DND-41 (cell line): ENCODE measurements around the gene KLRF2.

Experiments used
- ATAC-seq: fragments of 200-7000 bp; cut with Tn5 transposase; 3 replicates; pipeline ENCODE4 v1.9.1; 2021; ENCODE audit warnings: low read depth; ENCODE audit not compliant: insufficient read depth
- DNase-seq: peaks from one replicate; pipeline ENCODE4 v3.0.0-alpha.2; 2020
- H2AFZ ChIP-seq: 2 replicates; pipeline ENCODE4 v1.6.0; 2012; ENCODE audit warnings: low read depth, low read length
- H3K27ac ChIP-seq: 2 replicates; pipeline ENCODE4 v1.5.1; 2012; ENCODE audit warnings: low read length, inconsistent platforms
- H3K27me3 ChIP-seq: fragments of 200-600 bp; sonication (generic); 2 replicates; pipeline ENCODE4 v1.6.0; 2012; ENCODE audit warnings: low read length, mild to moderate bottlenecking, inconsistent platforms; ENCODE audit not compliant: insufficient read depth, poor library complexity
- H3K36me3 ChIP-seq: 2 replicates; pipeline ENCODE4 v1.5.1; 2012; ENCODE audit warnings: low read length, inconsistent platforms; ENCODE audit not compliant: insufficient read depth
- H3K4me1 ChIP-seq: 2 replicates; pipeline ENCODE4 v1.5.1; 2012; ENCODE audit warnings: mild to moderate bottlenecking, low read length; ENCODE audit not compliant: insufficient read depth
- H3K4me2 ChIP-seq: 2 replicates; pipeline ENCODE4 v1.6.0; 2012; ENCODE audit warnings: mild to moderate bottlenecking, moderate library complexity, low read length, inconsistent platforms; ENCODE audit not compliant: insufficient read depth
- H3K4me3 ChIP-seq, 2 experiments: fragments of 200-600 bp in 1 of 2; shearing (Covaris generic) in 1 of 2; 2 replicates each; pipeline ENCODE4 v1.5.1; 2012 to 2016; ENCODE audit warnings: inconsistent platforms in 2 of 2, low read length in 2 of 2, mild to moderate bottlenecking in 2 of 2, low read depth in 1 of 2, moderate library complexity in 1 of 2
- H3K79me2 ChIP-seq: 2 replicates; pipeline ENCODE4 v1.6.0; 2012; ENCODE audit warnings: low read length, inconsistent platforms; ENCODE audit not compliant: insufficient read depth
- H3K9ac ChIP-seq: 2 replicates; pipeline ENCODE4 v1.6.0; 2012; ENCODE audit warnings: low read depth, mild to moderate bottlenecking, inconsistent platforms, low read length, moderate library complexity
- H3K9me3 ChIP-seq: 2 replicates; pipeline ENCODE4 v1.5.1; 2012; ENCODE audit warnings: low read length, moderate library complexity, mild to moderate bottlenecking, inconsistent platforms; ENCODE audit not compliant: insufficient read depth, severe bottlenecking
- H4K20me1 ChIP-seq: 2 replicates; pipeline ENCODE4 v1.6.0; 2012; ENCODE audit warnings: low read length; ENCODE audit not compliant: insufficient read depth
- CTCF ChIP-seq: IDR thresholded peaks from 2 replicates; pipeline ENCODE4 v1.5.1; 2012; ENCODE audit warnings: borderline replicate concordance, low read length, moderate library complexity, mild to moderate bottlenecking; ENCODE audit not compliant: poor library complexity, severe bottlenecking; ENCODE audit errors: extremely low read depth
- EZH2 ChIP-seq: IDR thresholded peaks from 3 replicates; pipeline ENCODE4 v1.6.1; 2012; ENCODE audit warnings: borderline replicate concordance, low read depth, mild to moderate bottlenecking, moderate library complexity, low read length, inconsistent platforms; ENCODE audit not compliant: severe bottlenecking

The KLRF2 gene

GRCh38 chr12:9856894-9857293 lies 24.4 kb upstream of the KLRF2 start:
- no peak for DNase-seq
- Histone ChIP-seq H3K79me2 (peaks cover 26% of the 10 kb centered on the region), H3K4me1 (no peaks in the 10 kb centered on the region), H3K36me3 (peaks cover 34% of the 10 kb centered on the region; the same call in 1 of the 2 replicates), H4K20me1 (no peaks in the 10 kb centered on the region), H3K27me3 (no peaks in the 10 kb centered on the region), H3K27ac (no peak overlapping the region), H3K9me3 (no peaks in the 10 kb centered on the region), H2AFZ (no peak overlapping the region), H3K9ac (no peak overlapping the region), H3K4me2 (no peak overlapping the region), H3K4me3 (no peak overlapping the region)
- TF ChIP-seq EZH2 (no peak), CTCF (no peak)
- no peak for ATAC-seq

GRCh38 chr12:9858135-9858534 lies 23.2 kb upstream of the KLRF2 start:
- no peaks in the 10 kb centered on the region for H3K4me1 ChIP-seq
- no peak overlapping the region for H3K4me3 ChIP-seq
- ATAC-seq (no peak), DNase-seq (no peak)
- TF ChIP-seq EZH2 (no peak), CTCF (no peak)
- no peaks in the 10 kb centered on the region for H3K27me3 ChIP-seq
- no peaks in the 10 kb centered on the region for H3K9me3 ChIP-seq
- H2AFZ ChIP-seq = no peak overlapping the region
- H3K9ac ChIP-seq = no peak overlapping the region
- no peak overlapping the region for H3K4me2 ChIP-seq
- peaks cover 39% of the 10 kb centered on the region for H3K79me2 ChIP-seq
- H3K36me3 ChIP-seq = peaks cover 27% of the 10 kb centered on the region; the same call in 1 of the 2 replicates
- no peak overlapping the region for H3K27ac ChIP-seq
- H4K20me1 ChIP-seq = no peaks in the 10 kb centered on the region

- peak overlapping the region; percentile 21 for H2AFZ ChIP-seq
- TF ChIP-seq EZH2 = no peak
- no peak for TF ChIP-seq CTCF
- H3K9ac ChIP-seq = peak overlapping the region; percentile 67
Measured at GRCh38 chr12:9864913-9865675, 16.2 kb upstream of the KLRF2 start.

More at GRCh38 chr12:9864913-9865675, 16.2 kb upstream of the KLRF2 start:
- ATAC-seq (peak; percentile 58), DNase-seq (peak; percentile 40)
- no peaks in the 10 kb centered on the region for H4K20me1 ChIP-seq
- H3K27me3 ChIP-seq = no peaks in the 10 kb centered on the region
- peak overlapping the region; percentile 69 for H3K4me2 ChIP-seq
- no peaks in the 10 kb centered on the region for H3K36me3 ChIP-seq
- peak overlapping the region; percentile 91 for H3K27ac ChIP-seq
- H3K4me3 ChIP-seq = peak overlapping the region; percentile 47 to 57; a peak in 3 of 4 replicates
- peaks cover 22% of the 10 kb centered on the region for H3K4me1 ChIP-seq
- H3K9me3 ChIP-seq = peaks cover 2% of the 10 kb centered on the region
- H3K79me2 ChIP-seq = peaks cover 87% of the 10 kb centered on the region
